ENCODE data around the gene CTCF.

CTCF gene

GRCh38 chr16:67606632-67607031, 44.3 kb downstream of the CTCF start:
- TF ChIP-seq CEBPB (IDR thresholded peaks at IDR 0.05) (no peak), YY1 (IDR thresholded peaks at IDR 0.05; ENCODE audit: low read depth) (no peak), RAD21 (IDR thresholded peaks at IDR 0.05; ENCODE audit: low read depth) (no peak), TCF12 (IDR thresholded peaks at IDR 0.05; ENCODE audit: low read depth) (no peak), CREB1 (IDR thresholded peaks at IDR 0.05; ENCODE audit: low read depth) (no peak), USF1 (IDR thresholded peaks at IDR 0.05) (no peak), MAX (IDR thresholded peaks at IDR 0.05) (no peak), TAF1 (IDR thresholded peaks at IDR 0.05; ENCODE audit: low read depth) (no peak), EGR1 (IDR thresholded peaks at IDR 0.05) (no peak), FOXM1 (IDR thresholded peaks at IDR 0.05; ENCODE audit: borderline replicate concordance, low read depth) (no peak), EP300 (IDR thresholded peaks at IDR 0.05; ENCODE audit: borderline replicate concordance) (no peak), NFIC (IDR thresholded peaks at IDR 0.05) (no peak), ZBTB7A (IDR thresholded peaks at IDR 0.05; ENCODE audit: low read depth) (no peak)
- TF ChIP-seq, protein P1, sequence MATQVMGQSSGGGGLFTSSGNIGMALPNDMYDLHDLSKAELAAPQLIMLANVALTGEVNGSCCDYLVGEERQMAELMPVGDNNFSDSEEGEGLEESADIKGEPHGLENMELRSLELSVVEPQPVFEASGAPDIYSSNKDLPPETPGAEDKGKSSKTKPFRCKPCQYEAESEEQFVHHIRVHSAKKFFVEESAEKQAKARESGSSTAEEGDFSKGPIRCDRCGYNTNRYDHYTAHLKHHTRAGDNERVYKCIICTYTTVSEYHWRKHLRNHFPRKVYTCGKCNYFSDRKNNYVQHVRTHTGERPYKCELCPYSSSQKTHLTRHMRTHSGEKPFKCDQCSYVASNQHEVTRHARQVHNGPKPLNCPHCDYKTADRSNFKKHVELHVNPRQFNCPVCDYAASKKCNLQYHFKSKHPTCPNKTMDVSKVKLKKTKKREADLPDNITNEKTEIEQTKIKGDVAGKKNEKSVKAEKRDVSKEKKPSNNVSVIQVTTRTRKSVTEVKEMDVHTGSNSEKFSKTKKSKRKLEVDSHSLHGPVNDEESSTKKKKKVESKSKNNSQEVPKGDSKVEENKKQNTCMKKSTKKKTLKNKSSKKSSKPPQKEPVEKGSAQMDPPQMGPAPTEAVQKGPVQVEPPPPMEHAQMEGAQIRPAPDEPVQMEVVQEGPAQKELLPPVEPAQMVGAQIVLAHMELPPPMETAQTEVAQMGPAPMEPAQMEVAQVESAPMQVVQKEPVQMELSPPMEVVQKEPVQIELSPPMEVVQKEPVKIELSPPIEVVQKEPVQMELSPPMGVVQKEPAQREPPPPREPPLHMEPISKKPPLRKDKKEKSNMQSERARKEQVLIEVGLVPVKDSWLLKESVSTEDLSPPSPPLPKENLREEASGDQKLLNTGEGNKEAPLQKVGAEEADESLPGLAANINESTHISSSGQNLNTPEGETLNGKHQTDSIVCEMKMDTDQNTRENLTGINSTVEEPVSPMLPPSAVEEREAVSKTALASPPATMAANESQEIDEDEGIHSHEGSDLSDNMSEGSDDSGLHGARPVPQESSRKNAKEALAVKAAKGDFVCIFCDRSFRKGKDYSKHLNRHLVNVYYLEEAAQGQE (IDR thresholded peaks at IDR 0.05; ENCODE audit: low read depth) = no peak

GRCh38 chr16:67608364-67608763, 46.0 kb downstream of the CTCF start:
- TF ChIP-seq USF1 (IDR thresholded peaks at IDR 0.05) (no peak), FOXM1 (IDR thresholded peaks at IDR 0.05; ENCODE audit: borderline replicate concordance, low read depth) (no peak), RAD21 (IDR thresholded peaks at IDR 0.05; ENCODE audit: low read depth) (no peak), CEBPB (IDR thresholded peaks at IDR 0.05) (no peak), NFIC (IDR thresholded peaks at IDR 0.05) (no peak), YY1 (IDR thresholded peaks at IDR 0.05; ENCODE audit: low read depth) (no peak)

GRCh38 chr16:67613808-67614207, 51.5 kb downstream of the CTCF start:
- no peak for TF ChIP-seq TAF1 (IDR thresholded peaks at IDR 0.05; ENCODE audit: low read depth)
- TF ChIP-seq NFIC (IDR thresholded peaks at IDR 0.05) = no peak
- no peak for TF ChIP-seq MAX (IDR thresholded peaks at IDR 0.05)
- no peak for TF ChIP-seq CEBPB (IDR thresholded peaks at IDR 0.05)

DNA sequence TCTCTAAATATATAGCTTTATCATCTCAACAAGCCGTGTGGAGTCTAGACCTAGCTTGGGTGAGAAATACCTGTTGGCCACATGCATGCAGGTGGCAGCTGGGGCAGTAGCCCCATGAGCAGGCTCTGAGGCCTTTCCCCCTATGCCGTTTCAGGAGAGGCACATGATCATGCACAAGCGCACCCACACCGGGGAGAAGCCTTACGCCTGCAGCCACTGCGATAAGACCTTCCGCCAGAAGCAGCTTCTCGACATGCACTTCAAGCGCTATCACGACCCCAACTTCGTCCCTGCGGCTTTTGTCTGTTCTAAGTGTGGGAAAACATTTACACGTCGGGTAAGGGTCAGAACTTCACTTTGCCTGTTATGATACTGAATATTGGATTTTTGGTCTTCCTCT, 65.9 kb downstream of the CTCF start:
- TF ChIP-seq TAF1 (IDR thresholded peaks at IDR 0.05; ENCODE audit: low read depth) (no peak), ZBTB7A (IDR thresholded peaks at IDR 0.05; ENCODE audit: low read depth) (no peak), CREB1 (IDR thresholded peaks at IDR 0.05; ENCODE audit: low read depth) (no peak), EGR1 (IDR thresholded peaks at IDR 0.05) (no peak), YY1 (IDR thresholded peaks at IDR 0.05; ENCODE audit: low read depth) (no peak), NFIC (IDR thresholded peaks at IDR 0.05) (no peak), EP300 (IDR thresholded peaks at IDR 0.05; ENCODE audit: borderline replicate concordance) (no peak), RAD21 (IDR thresholded peaks at IDR 0.05; ENCODE audit: low read depth) (no peak)

DNA sequence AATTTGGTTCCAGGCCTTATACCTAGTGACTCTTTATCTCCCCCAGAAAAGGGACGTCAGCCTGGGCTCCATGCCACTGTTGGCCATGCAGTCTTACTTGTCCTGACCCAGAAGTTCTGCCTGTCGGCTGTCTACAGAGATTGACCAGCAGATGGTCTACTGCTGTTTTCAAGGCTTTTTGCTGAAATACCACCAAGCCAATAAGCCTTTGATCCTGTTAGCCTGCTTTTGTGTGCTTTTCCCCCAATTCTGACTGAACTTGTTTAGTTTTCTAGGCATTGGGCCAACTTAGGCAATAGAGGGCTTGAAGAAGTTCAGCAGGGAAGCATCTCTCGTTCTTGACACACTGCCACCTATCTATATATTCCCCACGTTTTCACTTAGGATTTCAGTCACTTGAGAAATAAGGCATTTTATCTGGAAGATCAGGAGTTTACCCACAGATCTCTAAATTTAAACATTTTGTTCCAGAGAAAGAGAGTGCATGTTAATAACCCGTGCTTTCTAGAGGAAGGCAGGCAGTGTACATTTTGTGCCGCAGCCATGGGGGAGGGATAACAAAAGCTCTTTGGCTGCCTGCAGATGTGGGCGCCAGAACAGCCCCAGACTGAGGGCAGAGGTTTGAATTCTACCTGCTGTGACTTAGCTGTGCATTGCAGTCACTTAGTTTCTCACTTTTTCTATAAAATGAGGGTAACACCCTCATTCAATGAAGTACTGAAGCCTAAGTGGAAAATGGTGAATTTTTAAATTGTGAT, 70.3 kb downstream of the CTCF start:
- no peak for TF ChIP-seq MAX (IDR thresholded peaks at IDR 0.05)
- TF ChIP-seq USF1 (IDR thresholded peaks at IDR 0.05) = no peak
- TF ChIP-seq CREB1 (IDR thresholded peaks at IDR 0.05; ENCODE audit: low read depth) = no peak
- no peak for TF ChIP-seq NFIC (IDR thresholded peaks at IDR 0.05)
- TF ChIP-seq YY1 (IDR thresholded peaks at IDR 0.05; ENCODE audit: low read depth) = no peak
- TF ChIP-seq, protein P1 (IDR thresholded peaks at IDR 0.05; ENCODE audit: low read depth) = no peak
- no peak for TF ChIP-seq RAD21 (IDR thresholded peaks at IDR 0.05; ENCODE audit: low read depth)

- TF ChIP-seq, protein P1 (IDR thresholded peaks at IDR 0.05; ENCODE audit: low read depth) = no peak
- TF ChIP-seq USF1 (IDR thresholded peaks at IDR 0.05) (no peak), TCF12 (IDR thresholded peaks at IDR 0.05; ENCODE audit: low read depth) (no peak), EP300 (IDR thresholded peaks at IDR 0.05; ENCODE audit: borderline replicate concordance) (no peak), EGR1 (IDR thresholded peaks at IDR 0.05) (no peak), TEAD4 (IDR thresholded peaks at IDR 0.05) (no peak), MAX (IDR thresholded peaks at IDR 0.05) (no peak)
Observed at GRCh38 chr16:67636713-67637112, 74.4 kb downstream of the CTCF start.

Measured in Ishikawa (cell line).